Esophagus squamous epithelium (tissue), 4 donors: Measurements from ENCODE around the gene DLK2.

Experiments
- POLR2A ChIP-seq, 4 donors: fragments of 450-650 bp; IDR thresholded peaks; one replicate each; pipeline ENCODE4 v1.6.1; 2017; ENCODE audit warnings: antibody characterized with exemption in 4 of 4, mild to moderate bottlenecking in 4 of 4, moderate library complexity in 3 of 4
- TF ChIP-seq, protein P1 (sequence below), 6 experiments: fragments of 450-650 bp in 4 of 6; fragments of 200-600 bp in 2 of 6; sonication (generic) in 2 of 6; IDR thresholded peaks; one replicate each; pipeline ENCODE4 v1.5.1; 2016 to 2019; ENCODE audit warnings: antibody characterized with exemption in 6 of 6, mild to moderate bottlenecking in 4 of 6, moderate library complexity in 4 of 6

DNA sequence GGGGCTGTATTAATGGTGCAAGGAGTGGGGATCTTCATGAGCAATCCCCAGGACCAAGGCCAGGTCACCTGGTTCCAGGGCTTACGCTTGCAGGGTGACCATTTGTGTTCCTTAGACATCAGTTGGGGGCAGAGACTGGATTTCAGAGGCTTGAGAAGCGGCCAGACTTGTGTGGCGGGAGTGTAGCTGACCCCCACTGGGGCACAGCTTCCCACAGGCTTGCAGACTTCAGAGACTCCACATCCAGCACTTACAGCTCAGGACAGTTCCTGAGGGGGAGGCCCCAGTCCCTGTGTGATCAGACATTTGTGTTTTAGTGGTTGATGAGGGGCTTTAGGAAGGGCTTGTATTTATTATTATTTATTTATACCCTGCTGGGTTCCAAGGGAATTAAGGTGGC is 37.3 kb upstream of the DLK2 start:
- TF ChIP-seq POLR2A (IDR thresholded peaks at IDR 0.05) = no peak
- TF ChIP-seq, protein P1, sequence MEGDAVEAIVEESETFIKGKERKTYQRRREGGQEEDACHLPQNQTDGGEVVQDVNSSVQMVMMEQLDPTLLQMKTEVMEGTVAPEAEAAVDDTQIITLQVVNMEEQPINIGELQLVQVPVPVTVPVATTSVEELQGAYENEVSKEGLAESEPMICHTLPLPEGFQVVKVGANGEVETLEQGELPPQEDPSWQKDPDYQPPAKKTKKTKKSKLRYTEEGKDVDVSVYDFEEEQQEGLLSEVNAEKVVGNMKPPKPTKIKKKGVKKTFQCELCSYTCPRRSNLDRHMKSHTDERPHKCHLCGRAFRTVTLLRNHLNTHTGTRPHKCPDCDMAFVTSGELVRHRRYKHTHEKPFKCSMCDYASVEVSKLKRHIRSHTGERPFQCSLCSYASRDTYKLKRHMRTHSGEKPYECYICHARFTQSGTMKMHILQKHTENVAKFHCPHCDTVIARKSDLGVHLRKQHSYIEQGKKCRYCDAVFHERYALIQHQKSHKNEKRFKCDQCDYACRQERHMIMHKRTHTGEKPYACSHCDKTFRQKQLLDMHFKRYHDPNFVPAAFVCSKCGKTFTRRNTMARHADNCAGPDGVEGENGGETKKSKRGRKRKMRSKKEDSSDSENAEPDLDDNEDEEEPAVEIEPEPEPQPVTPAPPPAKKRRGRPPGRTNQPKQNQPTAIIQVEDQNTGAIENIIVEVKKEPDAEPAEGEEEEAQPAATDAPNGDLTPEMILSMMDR (IDR thresholded peaks at IDR 0.05) = no peak
